GM18907 (cell line): ENCODE measurements around the gene CDKN1C.

Experiments
- ATAC-seq: cut with Tn5 transposase; IDR thresholded peaks from one replicate; pipeline ENCODE4 v1.9.1; 2021; ENCODE audit warnings: mild to moderate bottlenecking, moderate library complexity; ENCODE audit not compliant: unreplicated experiment

Gene CDKN1C

GRCh38 chr11:2848497-2848896 is 37.1 kb downstream of the CDKN1C start:
- ATAC-seq, result no peak

- ATAC-seq, result no peak
Observed at GRCh38 chr11:2847561-2847960, 38.0 kb downstream of the CDKN1C start.

GRCh38 chr11:2846470-2846869 is 39.1 kb downstream of the CDKN1C start:
- ATAC-seq, result no peak

GRCh38 chr11:2846056-2846455 is 39.5 kb downstream of the CDKN1C start:
- ATAC-seq, result no peak

GRCh38 chr11:2844996-2845395 is 40.6 kb downstream of the CDKN1C start:
- no peak for ATAC-seq

GRCh38 chr11:2844116-2844842 is 41.3 kb downstream of the CDKN1C start:
- no peak for ATAC-seq

- no peak for ATAC-seq
Observed at GRCh38 chr11:2843551-2843950, 42.0 kb downstream of the CDKN1C start.

- no peak for ATAC-seq
Observed at GRCh38 chr11:2842876-2843275, 42.7 kb downstream of the CDKN1C start.

GRCh38 chr11:2841411-2842190 is 44.0 kb downstream of the CDKN1C start:
- ATAC-seq, result no peak

- no peak for ATAC-seq
Observed at GRCh38 chr11:2839395-2839943, 46.1 kb downstream of the CDKN1C start.

- no peak for ATAC-seq
Observed at GRCh38 chr11:2838676-2839294, 46.8 kb downstream of the CDKN1C start.

GRCh38 chr11:2838091-2838490 is 47.5 kb downstream of the CDKN1C start:
- no peak for ATAC-seq

GRCh38 chr11:2837651-2838050 is 47.9 kb downstream of the CDKN1C start:
- ATAC-seq, result no peak

- no peak for ATAC-seq
Observed at GRCh38 chr11:2837096-2837601, 48.4 kb downstream of the CDKN1C start.

- ATAC-seq, result no peak
Observed at GRCh38 chr11:2836315-2837095, 49.1 kb downstream of the CDKN1C start.

GRCh38 chr11:2835751-2836150 is 49.8 kb downstream of the CDKN1C start:
- ATAC-seq, result no peak

- no peak for ATAC-seq
Observed at GRCh38 chr11:2835296-2835695, 50.3 kb downstream of the CDKN1C start.

- no peak for ATAC-seq
Observed at GRCh38 chr11:2834503-2835273, 50.9 kb downstream of the CDKN1C start.

- ATAC-seq, result no peak
Observed at GRCh38 chr11:2833716-2834502, 51.7 kb downstream of the CDKN1C start.
